Glutamatergic neuron (in vitro differentiated cells): ENCODE measurements around the gene STAT4. TPM values are rescaled to one million over a fixed set of nuclear protein-coding genes. Genes with fewer than 3 reads are reported as not detected.
"Not testable (repeated sequence)": the region's sequence is repeated elsewhere in the genome, so short reads cannot be mapped to it uniquely, and the experiment has no call there.

Experiments used
- DNase-seq: peaks from one replicate; pipeline ENCODE4 v3.0.0; 2022
- H3K27ac Mint-ChIP-seq: one replicate; pipeline ENCODE4 v1.8.0; 2020; ENCODE audit warnings: mild to moderate bottlenecking, mixed read lengths, inconsistent platforms; ENCODE audit not compliant: unreplicated experiment
- H3K27me3 Mint-ChIP-seq: one replicate; pipeline ENCODE4 v1.8.0; 2020; ENCODE audit warnings: mild to moderate bottlenecking, moderate library complexity, mixed read lengths, inconsistent platforms; ENCODE audit not compliant: unreplicated experiment
- H3K36me3 Mint-ChIP-seq: one replicate; pipeline ENCODE4 v1.8.0; 2020; ENCODE audit warnings: mild to moderate bottlenecking, mixed read lengths, inconsistent platforms; ENCODE audit not compliant: unreplicated experiment
- H3K4me1 Mint-ChIP-seq: one replicate; pipeline ENCODE4 v1.8.0; 2020; ENCODE audit warnings: mild to moderate bottlenecking, low read depth, mixed read lengths, inconsistent platforms; ENCODE audit not compliant: unreplicated experiment
- H3K4me3 Mint-ChIP-seq: one replicate; pipeline ENCODE4 v1.8.0; 2020; ENCODE audit warnings: mild to moderate bottlenecking, mixed read lengths, inconsistent platforms; ENCODE audit not compliant: unreplicated experiment
- H3K9me3 Mint-ChIP-seq: one replicate; pipeline ENCODE4 v1.8.0; 2020; ENCODE audit warnings: mild to moderate bottlenecking, moderate library complexity, mixed read lengths, inconsistent platforms; ENCODE audit not compliant: unreplicated experiment
- total RNA-seq: library from RNA; stranded (reverse); fragmentation: NEBNext Ultra II Directional; extraction: Animal tissue kit (Norgen Biotek cat#: 25700); gene quantifications from one replicate; pipeline ENCODE4 v1.2.1, GENCODE V29; 2021; ENCODE audit not compliant: unreplicated experiment
- TF ChIP-seq, protein P1 (sequence below): fragments of 200-600 bp; sonication (generic); IDR thresholded peaks from one replicate; pipeline ENCODE4 v1.5.0; 2021; ENCODE audit not compliant: partially characterized antibody, unreplicated experiment

The STAT4 gene
- total RNA-seq, 1 donor from 2014 or later = 0.74 TPM

DNA sequence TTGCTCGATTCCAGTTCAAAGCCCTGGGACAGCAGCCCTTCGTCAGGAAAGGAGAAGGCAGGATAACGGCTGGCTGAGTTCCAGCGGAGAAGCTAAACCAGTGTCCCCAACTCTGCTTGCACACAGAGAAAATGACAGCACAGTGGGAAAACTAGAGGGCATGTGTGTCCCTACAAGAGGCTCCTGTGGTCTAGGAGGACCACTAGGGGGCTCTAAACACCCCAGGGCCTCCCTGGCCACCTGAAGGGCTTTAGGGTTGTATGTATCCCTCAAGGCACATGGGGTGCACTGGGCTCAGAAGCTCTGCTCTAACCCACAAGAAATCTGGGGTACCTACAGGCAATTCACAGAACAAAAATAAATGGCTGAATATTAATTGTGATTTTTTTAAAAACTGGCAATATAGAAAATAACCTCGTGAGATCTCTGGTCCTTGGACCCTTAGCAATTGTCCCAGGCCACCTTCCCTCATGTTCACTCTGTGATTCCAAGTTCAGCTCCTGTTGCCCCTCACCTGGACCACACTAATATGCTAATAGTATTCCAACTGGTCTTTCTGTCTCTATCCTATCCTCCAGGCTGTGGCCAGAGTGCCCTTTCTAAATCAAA lies 154.4 kb downstream of the STAT4 start:
- peak; percentile 34 for DNase-seq
- no peak overlapping the region for H3K4me3 Mint-ChIP-seq
- H3K36me3 Mint-ChIP-seq = peaks cover 7% of the 10 kb centered on the region
- TF ChIP-seq, protein P1, sequence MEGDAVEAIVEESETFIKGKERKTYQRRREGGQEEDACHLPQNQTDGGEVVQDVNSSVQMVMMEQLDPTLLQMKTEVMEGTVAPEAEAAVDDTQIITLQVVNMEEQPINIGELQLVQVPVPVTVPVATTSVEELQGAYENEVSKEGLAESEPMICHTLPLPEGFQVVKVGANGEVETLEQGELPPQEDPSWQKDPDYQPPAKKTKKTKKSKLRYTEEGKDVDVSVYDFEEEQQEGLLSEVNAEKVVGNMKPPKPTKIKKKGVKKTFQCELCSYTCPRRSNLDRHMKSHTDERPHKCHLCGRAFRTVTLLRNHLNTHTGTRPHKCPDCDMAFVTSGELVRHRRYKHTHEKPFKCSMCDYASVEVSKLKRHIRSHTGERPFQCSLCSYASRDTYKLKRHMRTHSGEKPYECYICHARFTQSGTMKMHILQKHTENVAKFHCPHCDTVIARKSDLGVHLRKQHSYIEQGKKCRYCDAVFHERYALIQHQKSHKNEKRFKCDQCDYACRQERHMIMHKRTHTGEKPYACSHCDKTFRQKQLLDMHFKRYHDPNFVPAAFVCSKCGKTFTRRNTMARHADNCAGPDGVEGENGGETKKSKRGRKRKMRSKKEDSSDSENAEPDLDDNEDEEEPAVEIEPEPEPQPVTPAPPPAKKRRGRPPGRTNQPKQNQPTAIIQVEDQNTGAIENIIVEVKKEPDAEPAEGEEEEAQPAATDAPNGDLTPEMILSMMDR = peak; percentile 51
- H3K4me1 Mint-ChIP-seq = no peaks in the 10 kb centered on the region
- H3K9me3 Mint-ChIP-seq = no peaks in the 10 kb centered on the region
- H3K27me3 Mint-ChIP-seq = no peaks in the 10 kb centered on the region
- H3K27ac Mint-ChIP-seq = no peak overlapping the region

DNA sequence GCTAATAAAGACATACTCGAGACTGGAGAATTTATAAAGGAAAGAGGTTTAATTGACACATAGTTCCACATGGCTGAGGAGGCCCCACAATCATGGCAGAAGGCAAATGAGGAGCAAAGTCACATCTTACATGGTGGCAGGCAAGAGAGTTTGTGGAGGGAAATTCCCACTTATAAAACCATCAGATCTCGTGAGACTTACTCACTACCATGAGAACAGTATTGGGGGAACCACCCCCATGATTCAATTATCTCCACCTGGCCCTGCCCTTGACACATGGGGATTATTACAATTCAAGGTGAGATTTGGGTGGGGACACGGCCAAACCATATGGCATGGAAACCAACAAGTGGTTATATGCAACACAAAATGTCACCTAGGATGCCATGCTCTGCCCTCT lies 155.5 kb downstream of the STAT4 start:
- not testable (repeated sequence) for H3K9me3 Mint-ChIP-seq

DNA sequence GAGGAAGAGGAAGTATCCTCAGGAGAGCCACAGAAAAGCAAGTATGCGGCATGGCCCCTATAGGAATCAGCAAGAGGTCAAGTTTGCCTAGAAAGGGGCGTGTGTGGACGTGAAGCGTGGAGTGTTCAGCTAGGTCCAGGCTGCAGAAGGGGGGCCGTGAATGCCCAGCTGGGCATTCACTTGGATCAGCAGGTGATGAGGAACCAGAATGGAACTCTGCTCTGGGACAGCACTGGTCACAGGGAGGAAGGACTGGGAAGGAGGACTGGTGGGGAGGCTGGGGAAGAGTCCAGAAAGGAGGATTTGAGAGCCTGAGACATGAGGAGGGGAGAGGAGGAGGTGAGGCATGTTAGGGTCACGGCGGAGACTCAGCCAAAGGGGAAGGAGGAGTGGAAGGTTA lies 156.6 kb downstream of the STAT4 start:
- DNase-seq = no peak
- TF ChIP-seq, protein P1 = no peak
- H3K27me3 Mint-ChIP-seq = no peaks in the 10 kb centered on the region
- no peaks in the 10 kb centered on the region for H3K4me1 Mint-ChIP-seq
- no peak overlapping the region for H3K27ac Mint-ChIP-seq
- H3K36me3 Mint-ChIP-seq = peaks cover 7% of the 10 kb centered on the region
- H3K4me3 Mint-ChIP-seq = no peak overlapping the region
- H3K9me3 Mint-ChIP-seq = no peaks in the 10 kb centered on the region

More for the DNA sequence above, 155.5 kb downstream of the STAT4 start:
- not testable (repeated sequence) for DNase-seq, H3K4me3 Mint-ChIP-seq, H3K36me3 Mint-ChIP-seq, H3K4me1 Mint-ChIP-seq, H3K27me3 Mint-ChIP-seq, H3K27ac Mint-ChIP-seq

DNA sequence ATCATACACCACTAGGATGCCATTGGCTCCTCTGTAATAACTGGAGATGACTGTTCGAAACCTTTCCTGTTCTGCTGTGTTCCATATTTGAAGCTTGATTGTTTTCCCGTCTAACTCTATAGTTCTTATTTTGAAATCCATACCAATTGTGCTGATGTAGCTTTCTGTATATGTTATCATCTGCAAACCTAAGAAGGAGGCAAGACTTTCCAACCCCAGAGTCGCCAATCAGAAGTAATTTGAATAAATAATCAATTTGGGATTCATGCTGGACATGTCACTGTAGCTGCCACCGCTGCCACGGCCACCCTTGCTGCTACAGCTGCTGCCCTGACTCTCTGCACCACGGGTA lies 157.5 kb downstream of the STAT4 start:
- H3K4me1 Mint-ChIP-seq = no peaks in the 10 kb centered on the region
- no peak for DNase-seq
- no peak overlapping the region for H3K4me3 Mint-ChIP-seq
- peaks cover 7% of the 10 kb centered on the region for H3K36me3 Mint-ChIP-seq
- no peaks in the 10 kb centered on the region for H3K27me3 Mint-ChIP-seq
- TF ChIP-seq, protein P1 = no peak
- no peaks in the 10 kb centered on the region for H3K9me3 Mint-ChIP-seq
- no peak overlapping the region for H3K27ac Mint-ChIP-seq

DNA sequence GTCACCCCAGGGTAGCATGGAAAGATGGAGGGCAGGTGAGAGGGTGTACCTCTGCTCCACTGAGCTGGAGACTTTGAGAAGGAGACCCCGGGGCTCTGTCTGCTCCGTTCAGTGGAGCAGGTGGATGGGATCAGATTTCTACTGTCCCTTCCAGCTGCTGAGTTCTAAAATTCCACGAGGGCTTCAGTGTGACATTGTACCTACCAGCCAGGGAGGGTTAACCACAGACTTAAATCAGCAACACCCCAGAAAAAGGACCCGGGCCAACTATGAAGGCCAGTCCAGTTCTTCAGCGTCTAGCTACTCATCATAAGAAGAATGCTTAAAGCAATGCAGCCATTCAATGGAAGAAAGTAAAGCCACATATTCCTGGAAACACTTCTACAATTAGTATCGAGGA lies 160.7 kb downstream of the STAT4 start:
- no peak for DNase-seq
- Mint-ChIP-seq H3K27me3 (no peaks in the 10 kb centered on the region), H3K27ac (no peak overlapping the region), H3K4me3 (no peak overlapping the region), H3K4me1 (no peaks in the 10 kb centered on the region), H3K9me3 (no peaks in the 10 kb centered on the region), H3K36me3 (peaks cover 7% of the 10 kb centered on the region)
- TF ChIP-seq, protein P1 = no peak
